SH-SY5Y (cell line): Measurements from ENCODE around the gene RCE1.

Experiments
- GATA2 ChIP-seq: IDR thresholded peaks from 2 replicates; pipeline ENCODE4 v1.6.1; 2011; ENCODE audit warnings: mild to moderate bottlenecking, low read depth, low read length
- GATA3 ChIP-seq: IDR thresholded peaks from 2 replicates; pipeline ENCODE4 v1.6.1; 2011; ENCODE audit warnings: low read depth, mild to moderate bottlenecking, low read length, moderate library complexity

DNA sequence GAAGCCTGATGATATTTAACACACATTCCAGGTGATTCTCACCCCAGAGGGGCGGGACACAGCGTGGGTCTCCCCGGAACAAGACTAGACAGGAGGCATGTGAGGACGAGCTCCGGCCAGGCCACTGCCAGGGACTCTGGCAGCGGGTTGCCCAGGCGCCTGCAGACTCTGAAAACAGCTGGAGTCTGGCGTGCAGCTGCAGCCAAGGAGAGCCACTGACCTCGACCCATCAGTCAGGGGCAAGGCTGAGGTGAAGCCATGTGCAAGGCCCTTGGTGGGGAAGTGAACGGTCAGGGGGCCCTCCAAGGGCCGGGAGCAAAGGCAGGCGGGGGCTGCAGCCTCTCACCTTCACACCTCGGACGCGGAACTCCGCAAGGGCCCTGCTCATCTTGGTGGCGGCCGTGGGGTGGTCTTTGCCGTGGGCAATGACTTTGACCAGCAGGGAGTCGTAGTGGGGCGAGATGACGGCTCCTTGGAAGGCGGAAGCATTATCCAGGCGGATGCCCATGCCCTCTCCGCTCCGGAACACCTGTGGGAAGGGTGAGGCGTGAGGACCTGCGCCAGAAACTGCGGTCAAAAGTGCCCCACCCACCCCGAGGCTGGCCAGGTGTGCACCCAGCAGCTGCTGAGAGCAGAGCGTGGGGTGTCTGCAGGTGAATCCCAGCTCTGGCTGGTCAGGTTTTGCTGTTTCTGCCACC, 20.3 kb downstream of the RCE1 start:
- TF ChIP-seq GATA3 (no peak), GATA2 (no peak)
